HT-29 (cell line): ENCODE measurements around the gene ZNF148. TPM values are rescaled to one million over a fixed set of nuclear protein-coding genes. Genes with fewer than 3 reads are reported as not detected.
"Not testable (repeated sequence)": the region's sequence is repeated elsewhere in the genome, so short reads cannot be mapped to it uniquely, and the experiment has no call there.

Experiments
- DNase-seq: peaks from one replicate; pipeline ENCODE4 v3.0.0-alpha.2; 2015; ENCODE audit warnings: low spot score
- total RNA-seq: library from RNA; depleted of rRNA; stranded (reverse); fragments of >200 nt; shearing (Covaris generic); gene quantifications from 2 replicates; pipeline ENCODE4 v1.2.3, GENCODE V29; 2014; rRNA removed

The ZNF148 gene
- 18.8 and 34.3 TPM in 2 replicates for total RNA-seq

DNA sequence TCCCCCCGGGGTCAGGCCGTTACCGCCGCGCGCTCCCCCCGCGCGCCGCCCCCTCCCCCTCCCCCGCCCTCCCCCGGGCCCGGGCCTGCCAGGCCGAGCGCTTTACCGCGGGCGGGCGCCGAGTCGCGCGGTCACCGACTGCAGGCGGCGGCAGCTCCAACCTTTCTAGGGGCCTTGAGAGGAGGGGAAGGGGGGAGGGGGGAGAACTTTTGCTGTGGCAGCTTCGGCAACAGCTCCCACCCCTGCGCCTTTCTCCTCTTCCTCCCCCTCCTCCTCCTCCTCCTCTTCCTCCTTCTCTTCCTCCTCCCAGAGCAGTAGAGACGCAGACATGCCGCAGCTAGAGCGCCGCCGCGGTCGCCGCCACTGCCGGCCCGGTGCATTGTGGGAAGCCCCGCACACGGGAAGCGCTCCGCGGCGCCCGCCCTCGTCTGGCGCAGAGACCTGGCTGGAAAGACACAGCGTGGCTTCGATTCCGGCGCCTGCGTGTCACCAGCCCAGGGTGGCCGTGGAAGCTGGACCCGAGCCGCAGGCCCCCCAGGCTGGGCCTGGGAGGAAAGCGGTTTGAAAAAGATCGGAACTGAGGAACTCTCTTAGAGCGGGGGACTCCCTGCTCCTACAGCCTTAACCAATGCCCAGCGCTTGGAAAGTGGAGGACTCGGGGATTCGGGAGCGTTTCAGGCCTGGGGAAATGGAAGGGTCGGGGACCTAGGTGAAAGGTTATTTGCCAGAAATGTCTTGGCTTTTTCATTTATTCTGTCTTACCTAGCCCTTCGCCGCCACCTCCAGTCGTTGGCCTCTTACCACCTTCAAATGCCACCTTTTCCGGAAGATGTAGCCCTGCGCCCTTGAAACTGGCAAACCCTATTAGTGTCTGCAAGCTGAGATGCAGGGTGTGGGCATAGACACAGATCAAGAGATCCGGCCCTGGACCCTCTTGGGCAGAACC lies at the start of gene ZNF148:
Gene ZNF148, minus strand, starts transcription at position 330 of the 946 bp plus-strand sequence. CDS start 61,685 bp downstream, outside the sequence.
- DNase-seq, result peak; percentile 94

DNA sequence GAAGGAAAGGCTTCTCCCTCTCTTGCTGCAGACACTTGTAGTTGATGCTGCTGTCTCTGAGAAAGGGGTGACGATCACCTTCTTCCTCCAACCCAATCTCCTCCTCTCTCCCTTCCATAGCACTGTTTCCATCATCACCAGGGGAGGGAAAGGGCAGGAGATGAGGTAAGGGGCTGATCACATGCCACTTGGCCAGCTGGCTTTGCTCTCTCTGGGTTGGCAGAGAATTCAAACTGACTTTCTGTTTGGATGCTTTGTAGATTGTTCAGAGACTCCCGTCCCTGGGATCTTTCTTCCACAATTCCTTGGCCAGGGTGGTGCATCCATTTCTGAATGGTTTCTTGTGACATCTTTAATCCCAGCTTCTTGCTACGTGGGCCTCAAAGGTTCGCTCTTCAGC lies 43.2 kb upstream of the ZNF148 start:
- no peak for DNase-seq

DNA sequence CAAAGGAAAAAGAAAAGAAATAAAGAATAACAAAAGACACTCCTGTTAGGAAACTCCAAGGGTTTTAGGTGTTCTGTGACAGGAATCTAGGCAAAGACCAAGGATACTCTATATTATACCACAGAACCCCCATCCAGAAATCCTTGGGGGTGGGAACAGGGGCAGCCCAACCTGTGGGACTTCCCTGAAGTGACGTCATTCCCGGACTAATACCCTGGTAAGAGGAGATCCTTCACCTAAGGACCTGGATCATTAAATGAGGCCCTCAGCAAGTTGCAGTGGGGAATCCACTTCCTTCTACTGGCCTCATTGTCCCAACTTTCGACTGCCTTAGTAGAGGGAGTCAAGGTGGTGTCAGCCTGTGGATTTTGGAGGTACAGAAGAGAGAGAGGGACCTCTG lies 41.1 kb upstream of the ZNF148 start:
- no peak for DNase-seq

DNA sequence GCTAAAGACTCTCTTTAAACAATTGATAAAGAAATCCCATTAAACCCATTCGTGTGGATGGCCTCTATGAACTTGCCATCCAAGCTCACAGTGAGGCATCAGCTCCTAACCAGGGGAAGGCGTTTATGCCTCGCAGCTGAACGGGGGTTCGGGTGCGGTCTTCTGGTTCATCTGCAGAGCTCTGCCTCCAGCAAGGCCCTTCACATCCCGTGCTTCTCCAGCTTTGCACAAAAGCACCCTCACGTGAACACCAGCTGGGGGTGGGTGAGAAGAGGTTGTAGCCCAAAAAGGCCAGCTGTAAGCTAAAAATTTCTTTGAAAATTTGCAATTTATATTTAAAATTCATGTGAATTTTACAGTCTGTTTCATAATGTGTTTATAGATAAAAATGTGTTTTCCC lies 39.5 kb upstream of the ZNF148 start:
- DNase-seq, result no peak

GRCh38 chr3:125410922-125411321 lies 35.8 kb upstream of the ZNF148 start:
- DNase-seq, result no peak

DNA sequence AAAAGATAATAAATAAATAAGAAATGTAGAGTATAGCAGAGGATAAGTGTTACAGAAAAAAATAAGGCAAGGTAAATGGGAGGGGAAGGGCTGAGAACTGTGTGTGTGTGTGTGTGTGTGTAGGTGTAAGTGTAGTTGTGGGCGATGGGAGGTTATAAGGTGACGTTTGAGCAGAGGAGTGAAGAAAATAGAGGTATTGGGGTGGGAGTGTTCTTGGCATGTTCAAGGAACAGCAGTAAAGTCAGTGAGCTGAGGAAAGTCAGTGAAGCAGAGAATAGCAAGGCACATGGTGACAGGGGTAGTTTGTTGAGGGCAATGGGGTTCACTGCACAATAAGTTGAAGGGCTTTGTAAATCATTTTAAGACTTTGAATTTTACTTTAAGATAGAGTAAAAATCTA lies 30.9 kb upstream of the ZNF148 start:
- no peak for DNase-seq

DNA sequence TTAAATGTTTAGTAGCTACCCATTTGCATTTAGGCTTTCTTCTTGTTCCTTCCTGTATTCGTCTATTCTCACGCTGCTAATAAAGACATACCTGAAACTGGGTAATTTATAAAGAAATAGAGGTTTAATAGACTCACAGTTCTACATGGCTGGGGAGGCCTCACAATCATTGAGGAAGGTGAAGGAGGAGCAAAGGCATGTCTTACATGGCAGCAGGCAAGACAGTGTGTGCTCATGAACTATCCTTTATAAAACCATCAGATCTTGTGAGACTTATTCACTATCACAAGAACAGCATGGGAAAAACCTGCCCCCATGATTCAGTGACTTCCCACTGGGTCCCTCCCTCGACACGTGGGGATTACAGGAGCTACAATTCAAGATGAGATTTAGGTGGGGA lies 30.4 kb upstream of the ZNF148 start:
- not testable (repeated sequence) for DNase-seq

DNA sequence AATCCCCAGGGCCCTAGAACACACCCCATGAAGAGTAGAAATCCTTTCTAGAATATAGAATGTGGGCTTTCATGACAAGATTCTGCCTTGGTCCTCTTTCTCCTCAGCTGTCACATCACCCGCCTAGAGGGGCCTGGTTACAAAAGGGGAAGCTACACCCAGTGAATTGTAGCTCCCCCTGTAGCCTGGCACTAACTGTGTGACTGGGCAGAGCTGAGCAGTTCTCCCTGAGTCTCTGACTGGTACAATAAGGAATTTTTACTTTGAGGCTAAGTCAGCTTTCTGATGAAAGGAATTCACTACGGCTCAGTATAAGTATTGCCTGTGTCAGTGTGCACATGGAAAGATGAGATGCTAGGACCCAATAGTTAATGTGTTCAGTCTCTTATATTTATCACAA lies 28.7 kb upstream of the ZNF148 start:
- DNase-seq, result no peak

DNA sequence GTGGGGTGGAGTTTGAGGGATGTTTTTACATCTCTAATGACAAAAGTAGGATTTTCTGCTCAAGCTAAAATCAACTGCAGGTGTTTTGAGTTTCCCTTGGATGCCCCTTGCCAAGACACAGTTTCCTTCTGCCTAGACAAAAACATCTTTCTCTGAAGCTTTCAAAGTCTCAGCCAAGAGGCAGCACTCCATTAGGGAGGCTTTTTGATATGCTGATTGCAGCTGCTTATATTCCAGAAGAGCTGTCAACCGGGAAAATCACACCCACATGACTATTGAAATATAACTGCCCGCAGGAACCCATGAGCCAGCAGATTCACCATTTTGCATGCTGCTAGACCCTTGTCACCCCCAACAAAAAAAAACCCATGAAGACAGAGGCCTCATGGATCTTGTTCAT lies 27.5 kb upstream of the ZNF148 start:
- no peak for DNase-seq

- DNase-seq, result no peak
Measured at GRCh38 chr3:125401402-125401801, 26.3 kb upstream of the ZNF148 start.

- DNase-seq, result peak; percentile 36
Measured at GRCh38 chr3:125398952-125399351, 23.8 kb upstream of the ZNF148 start.

DNA sequence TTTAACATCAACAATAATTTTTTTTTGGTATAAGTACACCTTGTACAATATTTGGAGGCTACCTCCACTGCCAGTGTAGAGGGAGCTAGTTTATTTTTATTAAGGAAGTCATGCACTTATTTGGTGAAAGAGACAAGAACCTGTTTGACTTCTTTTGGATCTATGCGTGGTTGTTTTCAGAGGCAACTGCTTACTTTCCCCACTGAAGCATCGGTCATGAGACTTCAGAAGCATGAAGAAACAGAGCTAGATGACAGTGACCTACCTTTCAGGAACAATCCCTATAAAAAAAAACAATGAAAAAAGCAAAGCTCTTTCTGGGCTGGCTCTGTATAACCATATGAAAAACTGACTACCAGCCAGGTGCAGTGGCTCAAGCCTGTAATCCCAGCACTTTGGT lies 20.0 kb upstream of the ZNF148 start:
- DNase-seq, result peak; percentile 36

- DNase-seq, result no peak
Measured at GRCh38 chr3:125394406-125394805, 19.3 kb upstream of the ZNF148 start.

DNA sequence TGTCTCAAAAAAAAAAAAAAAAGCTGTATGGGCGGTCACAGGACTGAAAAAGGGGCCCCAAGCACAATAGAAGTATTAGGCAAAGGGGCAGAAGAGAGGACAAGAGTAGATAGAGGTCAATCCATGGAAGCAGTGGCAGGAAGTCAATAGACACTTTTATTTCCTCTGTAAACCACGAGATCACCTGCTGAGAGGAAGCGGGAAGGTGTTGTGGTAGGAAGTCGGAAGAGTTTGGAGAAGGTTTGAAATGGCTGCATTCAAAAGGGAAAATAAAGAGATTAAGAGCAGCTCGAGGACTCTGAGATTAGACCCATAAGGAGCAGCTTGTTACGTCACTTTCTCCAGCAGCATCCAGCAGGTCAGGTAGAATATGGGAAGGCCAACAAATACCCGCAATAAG lies 14.2 kb upstream of the ZNF148 start:
- DNase-seq, result no peak

GRCh38 chr3:125388369-125388768 lies 13.2 kb upstream of the ZNF148 start:
- DNase-seq, result not testable (repeated sequence)

GRCh38 chr3:125386811-125387210 lies 11.7 kb upstream of the ZNF148 start:
- DNase-seq, result no peak

- no peak for DNase-seq
Measured at GRCh38 chr3:125383744-125384143, 8.6 kb upstream of the ZNF148 start.

- DNase-seq, result no peak
Measured at GRCh38 chr3:125382298-125382697, 7.2 kb upstream of the ZNF148 start.

- peak; percentile 18 for DNase-seq
Measured at GRCh38 chr3:125381743-125382142, 6.6 kb upstream of the ZNF148 start.

GRCh38 chr3:125381314-125381713 lies 6.2 kb upstream of the ZNF148 start:
- no peak for DNase-seq

- DNase-seq, result no peak
Measured at GRCh38 chr3:125379483-125379882, 4.4 kb upstream of the ZNF148 start.

- no peak for DNase-seq
Measured at GRCh38 chr3:125378762-125379161, 3.6 kb upstream of the ZNF148 start.

GRCh38 chr3:125375950-125376679 lies 990 bp upstream of the ZNF148 start:
- DNase-seq, result no peak
